H1 (cell line): Measurements from ENCODE around the gene COL25A1. TPM values are rescaled to one million over a fixed set of nuclear protein-coding genes. Genes with fewer than 3 reads are reported as not detected.

Source experiments
- KDM5A ChIP-seq: fragments of 200-600 bp; IDR thresholded peaks from 2 replicates; pipeline ENCODE4 v1.7.1; 2012; ENCODE audit warnings: mild to moderate bottlenecking, low read length, inconsistent platforms, mixed read lengths
- RXRA ChIP-seq: IDR thresholded peaks from 2 replicates; pipeline ENCODE4 v1.6.1; 2011; ENCODE audit warnings: low read depth, mild to moderate bottlenecking, low read length, moderate library complexity; ENCODE audit not compliant: insufficient read depth
- YY1 ChIP-seq: IDR thresholded peaks from 2 replicates; pipeline ENCODE4 v1.6.1; 2011; ENCODE audit warnings: low read depth, mild to moderate bottlenecking, low read length
- polyA plus RNA-seq, 7 experiments: library from polyadenylated mRNA; depleted of rRNA in 3 of 7; stranded (reverse) in 5 of 7; unstranded in 2 of 7; fragments of >200 nt in 5 of 7; fragments of 200-250 nt in 2 of 7; gene quantifications; 1 replicate in 5 of 7; 2 replicates in 1 of 7; 4 replicates in 1 of 7; pipeline versions ENCODE4 v1.2.1 to v1.2.3, GENCODE V29; 2011 to 2013; ENCODE audit warnings: missing spikeins in 2 of 7, mixed read lengths in 2 of 7
- total RNA-seq: library from RNA; stranded (reverse); fragmentation: NEBNext Ultra II Directional; extraction: Animal tissue kit (Norgen Biotek cat#: 25700); gene quantifications from 2 replicates; pipeline ENCODE4 v1.2.1, GENCODE V29; 2021
- TF ChIP-seq, protein P1 (sequence below): IDR thresholded peaks from 2 replicates; pipeline ENCODE4 v1.6.1; 2012; ENCODE audit warnings: inconsistent platforms

COL25A1 gene
- total and polyA plus RNA-seq, 2 of the 8 experiments (the other 6 are each of a cell fraction or from before 2014, with no cell fraction given): 1.1 to 8.3 TPM

DNA sequence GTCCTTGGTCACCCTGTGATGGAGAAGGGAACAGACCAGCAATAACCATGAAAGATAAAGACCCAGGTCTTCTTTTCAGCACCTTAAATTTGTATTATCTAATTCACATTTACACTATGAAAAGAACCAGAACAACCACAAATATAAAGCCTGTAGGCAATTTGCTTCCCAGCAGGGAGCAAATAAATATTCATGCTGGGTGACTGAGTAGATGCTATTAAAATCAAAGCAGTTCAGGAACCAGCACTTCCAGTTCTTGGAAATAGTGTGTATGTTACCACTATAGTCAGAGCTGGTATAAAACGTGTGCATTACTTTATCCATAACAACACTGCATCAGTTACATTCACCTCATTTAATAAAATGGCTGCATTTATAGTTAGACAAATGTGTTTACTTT is 361.8 kb downstream of the COL25A1 start (continued):
- TF ChIP-seq, protein P1, sequence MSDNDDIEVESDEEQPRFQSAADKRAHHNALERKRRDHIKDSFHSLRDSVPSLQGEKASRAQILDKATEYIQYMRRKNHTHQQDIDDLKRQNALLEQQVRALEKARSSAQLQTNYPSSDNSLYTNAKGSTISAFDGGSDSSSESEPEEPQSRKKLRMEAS: no peak
- TF ChIP-seq KDM5A (no peak), YY1 (no peak), RXRA (no peak)
- TF ChIP-seq, all 59 proteins: peak for 0
